Measurements from ENCODE around the gene SLC35B4.

The SLC35B4 gene

GRCh38 chr7:134254311-134254710 lies 62.4 kb downstream of the SLC35B4 start:
- H3K9me2 ChIP-seq (replicated peaks; ENCODE audit: insufficient read depth, low read length), result no peaks in the 10 kb centered on the region
- no peak overlapping the region for H3K27ac ChIP-seq (ENCODE audit: low read depth, low read length)
- H3F3A ChIP-seq (ENCODE audit: insufficient read depth), result no peaks in the 10 kb centered on the region
- H3K36me3 ChIP-seq (ENCODE audit: low read length), result no peaks in the 10 kb centered on the region
- TF ChIP-seq EZH2phosphoT487 (conservative IDR thresholded peaks at IDR 0.05; ENCODE audit: low read length) (no peak), CTCF (IDR thresholded peaks at IDR 0.05; ENCODE audit: insufficient read depth, low read length, poor library complexity, severe bottlenecking) (peak; percentile 27)
- no peaks in the 10 kb centered on the region for H3K79me2 ChIP-seq (ENCODE audit: insufficient read depth, low read length)
- H3K27me3 ChIP-seq (ENCODE audit: low read length), result no peaks in the 10 kb centered on the region
- no peak overlapping the region for H3K9ac ChIP-seq (ENCODE audit: low read length)
- H2AFZ ChIP-seq (ENCODE audit: low read depth, low read length, severe bottlenecking), result no peak overlapping the region
- H3K4me3 ChIP-seq (ENCODE audit: insufficient read depth, low read length, poor library complexity, severe bottlenecking), result no peak overlapping the region
- no peaks in the 10 kb centered on the region for H4K20me1 ChIP-seq (ENCODE audit: low read depth, low read length)
- H3K4me2 ChIP-seq (ENCODE audit: low read depth, low read length, poor library complexity, severe bottlenecking), result no peak overlapping the region
- no peaks in the 10 kb centered on the region for H3K9me3 ChIP-seq (ENCODE audit: insufficient read depth, low read length)

- no peaks in the 10 kb centered on the region for H3K27me3 ChIP-seq (ENCODE audit: low read length)
- H3K9ac ChIP-seq (ENCODE audit: low read length), result no peak overlapping the region
- no peak for TF ChIP-seq CTCF (IDR thresholded peaks at IDR 0.05; ENCODE audit: insufficient read depth, low read length, poor library complexity, severe bottlenecking)
- no peak overlapping the region for H3K27ac ChIP-seq (ENCODE audit: low read depth, low read length)
- H3K4me3 ChIP-seq (ENCODE audit: insufficient read depth, low read length, poor library complexity, severe bottlenecking), result no peak overlapping the region
- H3K9me2 ChIP-seq (replicated peaks; ENCODE audit: insufficient read depth, low read length), result no peaks in the 10 kb centered on the region
- no peak overlapping the region for H2AFZ ChIP-seq (ENCODE audit: low read depth, low read length, severe bottlenecking)
- H4K20me1 ChIP-seq (ENCODE audit: low read depth, low read length), result no peaks in the 10 kb centered on the region
- H3K9me3 ChIP-seq (ENCODE audit: insufficient read depth, low read length), result no peaks in the 10 kb centered on the region
- 0 out of 2 replicates have a peak, but pooled peaks cover 4% of the 10 kb centered on the region for H3F3A ChIP-seq (ENCODE audit: insufficient read depth)
- no peak overlapping the region for H3K4me2 ChIP-seq (ENCODE audit: low read depth, low read length, poor library complexity, severe bottlenecking)
- no peaks in the 10 kb centered on the region for H3K79me2 ChIP-seq (ENCODE audit: insufficient read depth, low read length)
- no peaks in the 10 kb centered on the region for H3K36me3 ChIP-seq (ENCODE audit: low read length)
These were observed 68.5 kb downstream of the SLC35B4 start for GRCh38 chr7:134248196-134248595.

- H3K4me2 ChIP-seq (ENCODE audit: low read depth, low read length, poor library complexity, severe bottlenecking), result peak overlapping the region; percentile 48
- H3K36me3 ChIP-seq (ENCODE audit: low read length), result no peaks in the 10 kb centered on the region
- no peaks in the 10 kb centered on the region for H3K27me3 ChIP-seq (ENCODE audit: low read length)
- no peaks in the 10 kb centered on the region for H4K20me1 ChIP-seq (ENCODE audit: low read depth, low read length)
- no peak overlapping the region for H3K4me3 ChIP-seq (ENCODE audit: insufficient read depth, low read length, poor library complexity, severe bottlenecking)
- H3K9ac ChIP-seq (ENCODE audit: low read length), result no peak overlapping the region
- no peak for TF ChIP-seq CTCF (IDR thresholded peaks at IDR 0.05; ENCODE audit: insufficient read depth, low read length, poor library complexity, severe bottlenecking)
- no peak for TF ChIP-seq EZH2phosphoT487 (conservative IDR thresholded peaks at IDR 0.05; ENCODE audit: low read length)
- 0 out of 2 replicates have a peak, but pooled peaks cover 4% of the 10 kb centered on the region for H3F3A ChIP-seq (ENCODE audit: insufficient read depth)
- H3K9me2 ChIP-seq (replicated peaks; ENCODE audit: insufficient read depth, low read length), result no peaks in the 10 kb centered on the region
- peak overlapping the region; percentile 61 for H3K27ac ChIP-seq (ENCODE audit: low read depth, low read length)
- no peaks in the 10 kb centered on the region for H3K9me3 ChIP-seq (ENCODE audit: insufficient read depth, low read length)
- no peaks in the 10 kb centered on the region for H3K79me2 ChIP-seq (ENCODE audit: insufficient read depth, low read length)
- H2AFZ ChIP-seq (ENCODE audit: low read depth, low read length, severe bottlenecking), result no peak overlapping the region
These were observed 70.0 kb downstream of the SLC35B4 start for GRCh38 chr7:134246761-134247160.
